Stomach (tissue), 4 donors: ENCODE data around the gene C22orf23.

Experiments
- EP300 ChIP-seq: sonication (generic); formaldehyde crosslinking; IDR thresholded peaks from one replicate; pipeline ENCODE4 v1.6.1; 2017; ENCODE audit warnings: antibody characterized with exemption
- POLR2AphosphoS5 ChIP-seq, 3 donors: sonication (generic); formaldehyde crosslinking; IDR thresholded peaks; one replicate each; pipeline ENCODE4 v1.6.1; 2016; ENCODE audit warnings: antibody characterized with exemption in 3 of 3
- TF ChIP-seq, protein P1 (sequence below), 7 experiments: fragments of 450-650 bp in 4 of 7; fragments of 200-600 bp in 3 of 7; sonication (generic) in 3 of 7; IDR thresholded peaks; one replicate each; pipeline ENCODE4 v1.5.1; 2016 to 2019; ENCODE audit warnings: antibody characterized with exemption in 7 of 7, control low read depth in 2 of 7, mild to moderate bottlenecking in 1 of 7

DNA sequence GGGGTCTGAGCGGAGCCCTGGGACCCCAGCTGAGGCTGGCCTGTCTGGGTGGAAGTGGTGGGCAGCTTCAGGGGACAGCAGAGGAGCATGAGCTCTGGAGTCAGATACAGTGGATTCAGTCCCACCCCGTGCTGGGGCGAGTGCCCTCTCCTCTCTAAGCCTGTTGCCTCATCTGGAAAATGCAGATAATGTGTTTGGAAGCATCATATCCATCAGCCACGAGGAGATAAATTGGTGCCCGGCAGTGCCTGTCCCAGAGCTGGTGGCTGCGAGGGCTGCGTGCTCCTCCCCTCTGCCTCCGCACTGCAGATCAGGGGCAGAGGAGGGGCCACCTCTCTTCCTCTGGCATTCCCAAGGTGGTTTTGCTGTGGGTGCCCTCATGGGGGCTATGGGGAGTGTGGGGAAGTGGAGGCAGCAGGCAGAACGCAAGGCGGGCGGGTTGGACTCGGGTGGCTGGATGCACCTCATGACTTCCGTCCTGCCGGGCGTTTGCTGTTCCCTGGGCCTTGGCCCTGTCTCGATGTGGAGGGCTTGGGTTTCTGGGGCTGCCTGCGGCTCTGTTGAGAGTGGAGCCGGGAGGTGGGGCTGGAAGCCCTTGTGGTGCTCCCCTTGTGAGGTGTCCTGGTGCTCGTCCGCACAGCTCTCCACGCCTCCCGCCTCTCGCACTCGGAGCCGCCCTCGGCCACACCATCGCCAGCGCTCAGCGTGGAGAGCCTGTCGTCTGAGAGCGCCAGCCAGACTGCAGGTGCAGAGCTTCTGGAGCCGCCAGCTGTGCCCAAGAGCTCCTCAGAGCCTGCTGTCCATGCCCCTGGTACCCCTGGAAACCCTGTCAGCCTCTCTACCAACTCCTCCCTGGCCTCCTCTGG is 26.4 kb downstream of the C22orf23 start:
- TF ChIP-seq, protein P1, sequence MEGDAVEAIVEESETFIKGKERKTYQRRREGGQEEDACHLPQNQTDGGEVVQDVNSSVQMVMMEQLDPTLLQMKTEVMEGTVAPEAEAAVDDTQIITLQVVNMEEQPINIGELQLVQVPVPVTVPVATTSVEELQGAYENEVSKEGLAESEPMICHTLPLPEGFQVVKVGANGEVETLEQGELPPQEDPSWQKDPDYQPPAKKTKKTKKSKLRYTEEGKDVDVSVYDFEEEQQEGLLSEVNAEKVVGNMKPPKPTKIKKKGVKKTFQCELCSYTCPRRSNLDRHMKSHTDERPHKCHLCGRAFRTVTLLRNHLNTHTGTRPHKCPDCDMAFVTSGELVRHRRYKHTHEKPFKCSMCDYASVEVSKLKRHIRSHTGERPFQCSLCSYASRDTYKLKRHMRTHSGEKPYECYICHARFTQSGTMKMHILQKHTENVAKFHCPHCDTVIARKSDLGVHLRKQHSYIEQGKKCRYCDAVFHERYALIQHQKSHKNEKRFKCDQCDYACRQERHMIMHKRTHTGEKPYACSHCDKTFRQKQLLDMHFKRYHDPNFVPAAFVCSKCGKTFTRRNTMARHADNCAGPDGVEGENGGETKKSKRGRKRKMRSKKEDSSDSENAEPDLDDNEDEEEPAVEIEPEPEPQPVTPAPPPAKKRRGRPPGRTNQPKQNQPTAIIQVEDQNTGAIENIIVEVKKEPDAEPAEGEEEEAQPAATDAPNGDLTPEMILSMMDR (IDR thresholded peaks at IDR 0.05) = no peak
- no peak for TF ChIP-seq EP300
- no peak for TF ChIP-seq POLR2AphosphoS5 (IDR thresholded peaks at IDR 0.05)
